Liver (tissue), 9 donors: ENCODE data around the gene IGSF3. TPM values are rescaled to one million over a fixed set of nuclear protein-coding genes. Genes with fewer than 3 reads are reported as not detected.

ENCODE experiments used
- DNase-seq: peaks from one replicate; pipeline ENCODE4 v3.0.0-alpha.2; 2017; ENCODE audit warnings: low spot score
- H3K27ac ChIP-seq, 2 donors: one replicate each; pipeline ENCODE4 v1.7.0; 2013; ENCODE audit warnings: inconsistent platforms in 2 of 2, low read length in 2 of 2, control low read depth in 1 of 2, low read depth in 1 of 2, mild to moderate bottlenecking in 1 of 2
- H3K27me3 ChIP-seq, 4 donors: one replicate each; pipeline versions ENCODE4 v1.6.1 to v1.7.0; 2013; ENCODE audit warnings: low read length in 3 of 4, inconsistent platforms in 1 of 4, mild to moderate bottlenecking in 1 of 4, moderate library complexity in 1 of 4; ENCODE audit not compliant: control insufficient read depth in 4 of 4, insufficient read depth in 4 of 4
- H3K36me3 ChIP-seq, 4 donors: one replicate each; pipeline versions ENCODE4 v1.6.1 to v1.7.0; 2013; ENCODE audit warnings: low read length in 3 of 4, mild to moderate bottlenecking in 3 of 4, low read depth in 1 of 4, moderate library complexity in 1 of 4; ENCODE audit not compliant: control insufficient read depth in 4 of 4, insufficient read depth in 3 of 4
- H3K4me1 ChIP-seq, 4 donors: one replicate each; pipeline versions ENCODE4 v1.6.1 to v1.7.0; 2013; ENCODE audit warnings: low read length in 3 of 4, mild to moderate bottlenecking in 3 of 4, moderate library complexity in 1 of 4; ENCODE audit not compliant: control insufficient read depth in 4 of 4, insufficient read depth in 4 of 4
- H3K4me3 ChIP-seq, 3 donors: one replicate each; pipeline versions ENCODE4 v1.6.1 to v1.7.0; 2013; ENCODE audit warnings: low read length in 3 of 3, control low read depth in 1 of 3, low read depth in 1 of 3, mild to moderate bottlenecking in 1 of 3
- H3K9ac ChIP-seq, 2 donors: one replicate each; pipeline ENCODE4 v1.7.0; 2013; ENCODE audit warnings: low read length in 2 of 2, mild to moderate bottlenecking in 2 of 2, moderate library complexity in 2 of 2, control low read depth in 1 of 2, low read depth in 1 of 2
- H3K9me3 ChIP-seq, 4 donors: one replicate each; pipeline versions ENCODE4 v1.6.1 to v1.7.0; 2013; ENCODE audit warnings: low read length in 3 of 4; ENCODE audit not compliant: control insufficient read depth in 4 of 4
- EGR1 ChIP-seq, 2 donors: IDR thresholded peaks; 2 replicates each; pipeline ENCODE4 v1.6.1; 2016 to 2018; ENCODE audit warnings: antibody characterized with exemption in 2 of 2, low read depth in 2 of 2
- FOXA1 ChIP-seq: IDR thresholded peaks from 2 replicates; pipeline ENCODE4 v1.6.1; 2016; ENCODE audit warnings: antibody characterized with exemption
- FOXA2 ChIP-seq: IDR thresholded peaks from 2 replicates; pipeline ENCODE4 v1.6.1; 2016; ENCODE audit warnings: antibody characterized with exemption
- HNF4A ChIP-seq, 2 donors: conservative IDR thresholded peaks; 2 replicates each; pipeline ENCODE4 v1.6.1; 2016; ENCODE audit warnings: antibody characterized with exemption in 2 of 2, mild to moderate bottlenecking in 2 of 2
- HNF4G ChIP-seq: IDR thresholded peaks from 2 replicates; pipeline ENCODE4 v1.6.1; 2016; ENCODE audit warnings: antibody characterized with exemption
- JUND ChIP-seq, 2 donors: IDR thresholded peaks; 2 replicates each; pipeline ENCODE4 v1.6.1; 2016; ENCODE audit warnings: antibody characterized with exemption in 2 of 2
- NR2F2 ChIP-seq: IDR thresholded peaks from 2 replicates; pipeline ENCODE4 v1.6.1; 2016; ENCODE audit warnings: antibody characterized with exemption
- RAD21 ChIP-seq, 2 donors: IDR thresholded peaks; 2 replicates each; pipeline ENCODE4 v1.6.1; 2016; ENCODE audit warnings: antibody characterized with exemption in 2 of 2, mild to moderate bottlenecking in 2 of 2
- RXRA ChIP-seq, 2 donors: IDR thresholded peaks; 2 replicates each; pipeline ENCODE4 v1.6.1; 2017 to 2018; ENCODE audit warnings: antibody characterized with exemption in 2 of 2, mild to moderate bottlenecking in 1 of 2
- SP1 ChIP-seq: IDR thresholded peaks from 2 replicates; pipeline ENCODE4 v1.6.1; 2018; ENCODE audit warnings: antibody characterized with exemption, mild to moderate bottlenecking
- TAF1 ChIP-seq: conservative IDR thresholded peaks from 2 replicates; pipeline ENCODE4 v1.6.1; 2016; ENCODE audit warnings: antibody characterized with exemption, mild to moderate bottlenecking
- YY1 ChIP-seq: IDR thresholded peaks from 2 replicates; pipeline ENCODE4 v1.6.1; 2016; ENCODE audit warnings: antibody characterized with exemption, mild to moderate bottlenecking
- WGBS: extraction: QIAGEN DNeasy Blood & Tissue Kit; methylation state at CpG from one replicate; pipeline ENCODE4 v1.1.7; 2013; 5-methylcytosine and 5-hydroxymethylcytosine counted together
- polyA plus RNA-seq, 2 donors: library from polyadenylated mRNA; stranded (reverse) in 1 of 2; unstranded in 1 of 2; fragments of 200-250 nt in 1 of 2; fragments of >200 nt in 1 of 2; fragmentation: Nextera tagmentation in 1 of 2; extraction: Ambion mirVana in 1 of 2; gene quantifications; one replicate each; pipeline versions ENCODE4 v1.2.1 to v1.2.3, GENCODE V29; 2013 to 2015
- total RNA-seq, 2 donors: library from RNA; depleted of rRNA; stranded (reverse); fragments of >200 nt; gene quantifications; one replicate each; pipeline ENCODE4 v1.2.3, GENCODE V29; 2014
- TF ChIP-seq, protein P1 (sequence below): fragments of 150-350 bp; IDR thresholded peaks from 2 replicates; pipeline ENCODE4 v1.5.1; 2017; ENCODE audit warnings: improper control_type of control experiment, low read depth, low read length; ENCODE audit not compliant: missing input control
- TF ChIP-seq, protein P2 (sequence below): IDR thresholded peaks from 2 replicates; pipeline ENCODE4 v1.6.1; 2016; ENCODE audit warnings: antibody characterized with exemption
- TF ChIP-seq, protein P3 (sequence below): IDR thresholded peaks from 2 replicates; pipeline ENCODE4 v1.6.1; 2016; ENCODE audit warnings: antibody characterized with exemption, mild to moderate bottlenecking
- TF ChIP-seq, protein P4 (sequence below): IDR thresholded peaks from 2 replicates; pipeline ENCODE4 v1.6.1; 2016; ENCODE audit warnings: antibody characterized with exemption
- donor health status: healthy.
- donor health status: healthy.
- donor health status: healthy.
- donor health status: healthy.
- donor health status: healthy.

The IGSF3 gene
- total and polyA plus RNA-seq, 4 donors: 0.14 to 5.4 (median 0.68) TPM

DNA sequence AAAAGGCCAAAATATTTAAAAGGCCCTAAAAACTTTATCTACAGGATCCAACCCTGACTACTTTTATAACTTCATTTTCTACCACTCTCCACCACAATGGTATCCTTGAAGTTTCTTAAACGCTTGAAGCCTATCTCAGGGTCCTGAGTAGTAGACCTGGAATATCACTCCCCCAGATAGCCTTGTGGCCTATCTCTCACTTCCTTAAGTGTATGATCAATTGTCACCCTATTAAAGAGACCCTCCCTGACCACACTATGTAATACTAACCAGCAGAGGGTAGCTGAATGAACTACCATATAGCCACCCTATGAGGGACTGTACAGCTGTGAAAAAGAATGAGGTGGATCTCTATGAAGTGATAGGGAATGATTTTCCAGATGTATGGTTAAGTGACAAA is 102.3 kb downstream of the IGSF3 start:
- no peak overlapping the region for H3K27ac ChIP-seq
- DNase-seq: no peak
- no peaks in the 10 kb centered on the region for H3K9me3 ChIP-seq
- H3K9ac ChIP-seq: no peak overlapping the region
- TF ChIP-seq SP1 (no peak), RAD21 (IDR thresholded peaks at IDR 0.05) (no peak), RXRA (IDR thresholded peaks at IDR 0.05) (no peak)
- TF ChIP-seq, protein P1, sequence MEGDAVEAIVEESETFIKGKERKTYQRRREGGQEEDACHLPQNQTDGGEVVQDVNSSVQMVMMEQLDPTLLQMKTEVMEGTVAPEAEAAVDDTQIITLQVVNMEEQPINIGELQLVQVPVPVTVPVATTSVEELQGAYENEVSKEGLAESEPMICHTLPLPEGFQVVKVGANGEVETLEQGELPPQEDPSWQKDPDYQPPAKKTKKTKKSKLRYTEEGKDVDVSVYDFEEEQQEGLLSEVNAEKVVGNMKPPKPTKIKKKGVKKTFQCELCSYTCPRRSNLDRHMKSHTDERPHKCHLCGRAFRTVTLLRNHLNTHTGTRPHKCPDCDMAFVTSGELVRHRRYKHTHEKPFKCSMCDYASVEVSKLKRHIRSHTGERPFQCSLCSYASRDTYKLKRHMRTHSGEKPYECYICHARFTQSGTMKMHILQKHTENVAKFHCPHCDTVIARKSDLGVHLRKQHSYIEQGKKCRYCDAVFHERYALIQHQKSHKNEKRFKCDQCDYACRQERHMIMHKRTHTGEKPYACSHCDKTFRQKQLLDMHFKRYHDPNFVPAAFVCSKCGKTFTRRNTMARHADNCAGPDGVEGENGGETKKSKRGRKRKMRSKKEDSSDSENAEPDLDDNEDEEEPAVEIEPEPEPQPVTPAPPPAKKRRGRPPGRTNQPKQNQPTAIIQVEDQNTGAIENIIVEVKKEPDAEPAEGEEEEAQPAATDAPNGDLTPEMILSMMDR: no peak
- TF ChIP-seq, protein P2, sequence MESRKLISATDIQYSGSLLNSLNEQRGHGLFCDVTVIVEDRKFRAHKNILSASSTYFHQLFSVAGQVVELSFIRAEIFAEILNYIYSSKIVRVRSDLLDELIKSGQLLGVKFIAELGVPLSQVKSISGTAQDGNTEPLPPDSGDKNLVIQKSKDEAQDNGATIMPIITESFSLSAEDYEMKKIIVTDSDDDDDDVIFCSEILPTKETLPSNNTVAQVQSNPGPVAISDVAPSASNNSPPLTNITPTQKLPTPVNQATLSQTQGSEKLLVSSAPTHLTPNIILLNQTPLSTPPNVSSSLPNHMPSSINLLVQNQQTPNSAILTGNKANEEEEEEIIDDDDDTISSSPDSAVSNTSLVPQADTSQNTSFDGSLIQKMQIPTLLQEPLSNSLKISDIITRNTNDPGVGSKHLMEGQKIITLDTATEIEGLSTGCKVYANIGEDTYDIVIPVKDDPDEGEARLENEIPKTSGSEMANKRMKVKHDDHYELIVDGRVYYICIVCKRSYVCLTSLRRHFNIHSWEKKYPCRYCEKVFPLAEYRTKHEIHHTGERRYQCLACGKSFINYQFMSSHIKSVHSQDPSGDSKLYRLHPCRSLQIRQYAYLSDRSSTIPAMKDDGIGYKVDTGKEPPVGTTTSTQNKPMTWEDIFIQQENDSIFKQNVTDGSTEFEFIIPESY: no peak
- TF ChIP-seq, protein P3, sequence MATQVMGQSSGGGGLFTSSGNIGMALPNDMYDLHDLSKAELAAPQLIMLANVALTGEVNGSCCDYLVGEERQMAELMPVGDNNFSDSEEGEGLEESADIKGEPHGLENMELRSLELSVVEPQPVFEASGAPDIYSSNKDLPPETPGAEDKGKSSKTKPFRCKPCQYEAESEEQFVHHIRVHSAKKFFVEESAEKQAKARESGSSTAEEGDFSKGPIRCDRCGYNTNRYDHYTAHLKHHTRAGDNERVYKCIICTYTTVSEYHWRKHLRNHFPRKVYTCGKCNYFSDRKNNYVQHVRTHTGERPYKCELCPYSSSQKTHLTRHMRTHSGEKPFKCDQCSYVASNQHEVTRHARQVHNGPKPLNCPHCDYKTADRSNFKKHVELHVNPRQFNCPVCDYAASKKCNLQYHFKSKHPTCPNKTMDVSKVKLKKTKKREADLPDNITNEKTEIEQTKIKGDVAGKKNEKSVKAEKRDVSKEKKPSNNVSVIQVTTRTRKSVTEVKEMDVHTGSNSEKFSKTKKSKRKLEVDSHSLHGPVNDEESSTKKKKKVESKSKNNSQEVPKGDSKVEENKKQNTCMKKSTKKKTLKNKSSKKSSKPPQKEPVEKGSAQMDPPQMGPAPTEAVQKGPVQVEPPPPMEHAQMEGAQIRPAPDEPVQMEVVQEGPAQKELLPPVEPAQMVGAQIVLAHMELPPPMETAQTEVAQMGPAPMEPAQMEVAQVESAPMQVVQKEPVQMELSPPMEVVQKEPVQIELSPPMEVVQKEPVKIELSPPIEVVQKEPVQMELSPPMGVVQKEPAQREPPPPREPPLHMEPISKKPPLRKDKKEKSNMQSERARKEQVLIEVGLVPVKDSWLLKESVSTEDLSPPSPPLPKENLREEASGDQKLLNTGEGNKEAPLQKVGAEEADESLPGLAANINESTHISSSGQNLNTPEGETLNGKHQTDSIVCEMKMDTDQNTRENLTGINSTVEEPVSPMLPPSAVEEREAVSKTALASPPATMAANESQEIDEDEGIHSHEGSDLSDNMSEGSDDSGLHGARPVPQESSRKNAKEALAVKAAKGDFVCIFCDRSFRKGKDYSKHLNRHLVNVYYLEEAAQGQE: no peak
- H3K36me3 ChIP-seq: no peaks in the 10 kb centered on the region
- peaks cover 1 to 13% (median 5%) of the 10 kb centered on the region in 4 donors for H3K4me1 ChIP-seq
- WGBS: 97% methylated on average over 1 of the region's 1 CpG
- H3K27me3 ChIP-seq: no peaks in the 10 kb centered on the region
- H3K4me3 ChIP-seq: no peak overlapping the region

DNA sequence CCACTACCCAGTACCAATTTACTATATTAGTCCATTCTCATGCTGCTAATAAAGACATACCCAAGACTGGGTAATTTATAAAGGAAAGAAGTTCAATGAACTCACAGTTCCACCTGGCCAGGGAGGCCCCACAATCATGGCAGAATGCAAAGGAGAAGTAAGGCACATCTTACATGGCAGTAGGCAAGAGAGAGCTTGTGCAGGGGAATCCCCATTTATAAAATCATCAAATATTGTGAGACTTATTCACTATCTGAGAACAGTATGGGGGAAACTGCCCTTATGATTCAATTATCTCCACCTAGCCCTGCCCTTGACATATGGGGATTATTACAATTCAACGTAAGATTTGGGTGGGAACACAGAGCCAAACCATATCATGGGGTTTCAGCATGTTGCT is 103.1 kb downstream of the IGSF3 start:
- no peak for DNase-seq
- Histone ChIP-seq H3K36me3 (no peaks in the 10 kb centered on the region), H3K9me3 (no peaks in the 10 kb centered on the region), H3K27me3 (no peaks in the 10 kb centered on the region), H3K9ac (no peak overlapping the region), H3K4me3 (no peak overlapping the region), H3K27ac (no peak overlapping the region), H3K4me1 (peaks cover 0 to 6% (median 0%) of the 10 kb centered on the region in 4 donors)
- WGBS: 91% methylated on average over 1 of the region's 1 CpG
- no peak for TF ChIP-seq EGR1 (IDR thresholded peaks at IDR 0.05; ENCODE audit: low read depth in 2 of 2)
- TF ChIP-seq, protein P3: no peak
- TF ChIP-seq, protein P2: no peak
- TF ChIP-seq HNF4A (conservative IDR thresholded peaks at IDR 0.05): no peak
- TF ChIP-seq FOXA1: no peak
- no peak for TF ChIP-seq SP1
- TF ChIP-seq YY1: no peak
- TF ChIP-seq HNF4G: no peak
- no peak for TF ChIP-seq JUND (IDR thresholded peaks at IDR 0.05)
- no peak for TF ChIP-seq TAF1
- TF ChIP-seq, protein P4, sequence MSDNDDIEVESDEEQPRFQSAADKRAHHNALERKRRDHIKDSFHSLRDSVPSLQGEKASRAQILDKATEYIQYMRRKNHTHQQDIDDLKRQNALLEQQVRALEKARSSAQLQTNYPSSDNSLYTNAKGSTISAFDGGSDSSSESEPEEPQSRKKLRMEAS: no peak
- TF ChIP-seq, protein P1: no peak
- no peak for TF ChIP-seq NR2F2
- TF ChIP-seq RXRA (IDR thresholded peaks at IDR 0.05): no peak
- no peak for TF ChIP-seq FOXA2
